ENCODE data around the gene ITGB6.

ITGB6 gene

GRCh38 chr2:160108646-160109045 lies 91.4 kb downstream of the ITGB6 start:
- Histone ChIP-seq H3K36me3 (ENCODE audit: insufficient read depth, low read length) (no peaks in the 10 kb centered on the region), H3K4me1 (ENCODE audit: insufficient read depth, low read length) (peaks cover 8% of the 10 kb centered on the region), H3K4me2 (ENCODE audit: insufficient read depth, low read length) (no peak overlapping the region), H3K27me3 (ENCODE audit: insufficient read depth, low read length, poor library complexity) (no peaks in the 10 kb centered on the region), H3K9ac (ENCODE audit: low read depth, low read length) (no peak overlapping the region), H4K20me1 (ENCODE audit: insufficient read depth, low read length) (no peaks in the 10 kb centered on the region), H3K9me3 (ENCODE audit: insufficient read depth, low read length, severe bottlenecking) (no peaks in the 10 kb centered on the region), H3K4me3 (ENCODE audit: low read depth in 1 of 2, low read length in 2 of 2) (no peak overlapping the region), H3K79me2 (ENCODE audit: insufficient read depth, low read length) (no peaks in the 10 kb centered on the region), H3K27ac (ENCODE audit: low read length) (no peak overlapping the region), H2AFZ (ENCODE audit: low read depth, low read length) (no peak overlapping the region)
- TF ChIP-seq, protein P1, sequence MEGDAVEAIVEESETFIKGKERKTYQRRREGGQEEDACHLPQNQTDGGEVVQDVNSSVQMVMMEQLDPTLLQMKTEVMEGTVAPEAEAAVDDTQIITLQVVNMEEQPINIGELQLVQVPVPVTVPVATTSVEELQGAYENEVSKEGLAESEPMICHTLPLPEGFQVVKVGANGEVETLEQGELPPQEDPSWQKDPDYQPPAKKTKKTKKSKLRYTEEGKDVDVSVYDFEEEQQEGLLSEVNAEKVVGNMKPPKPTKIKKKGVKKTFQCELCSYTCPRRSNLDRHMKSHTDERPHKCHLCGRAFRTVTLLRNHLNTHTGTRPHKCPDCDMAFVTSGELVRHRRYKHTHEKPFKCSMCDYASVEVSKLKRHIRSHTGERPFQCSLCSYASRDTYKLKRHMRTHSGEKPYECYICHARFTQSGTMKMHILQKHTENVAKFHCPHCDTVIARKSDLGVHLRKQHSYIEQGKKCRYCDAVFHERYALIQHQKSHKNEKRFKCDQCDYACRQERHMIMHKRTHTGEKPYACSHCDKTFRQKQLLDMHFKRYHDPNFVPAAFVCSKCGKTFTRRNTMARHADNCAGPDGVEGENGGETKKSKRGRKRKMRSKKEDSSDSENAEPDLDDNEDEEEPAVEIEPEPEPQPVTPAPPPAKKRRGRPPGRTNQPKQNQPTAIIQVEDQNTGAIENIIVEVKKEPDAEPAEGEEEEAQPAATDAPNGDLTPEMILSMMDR (IDR thresholded peaks at IDR 0.05; ENCODE audit: borderline replicate concordance, extremely low read depth, low read length, poor library complexity, severe bottlenecking): no peak
- TF ChIP-seq EZH2 (IDR thresholded peaks at IDR 0.05; ENCODE audit: borderline replicate concordance, low read depth, low read length, severe bottlenecking): no peak
- no peak for DNase-seq
- ATAC-seq (ENCODE audit: insufficient read depth, low read depth): no peak

DNA sequence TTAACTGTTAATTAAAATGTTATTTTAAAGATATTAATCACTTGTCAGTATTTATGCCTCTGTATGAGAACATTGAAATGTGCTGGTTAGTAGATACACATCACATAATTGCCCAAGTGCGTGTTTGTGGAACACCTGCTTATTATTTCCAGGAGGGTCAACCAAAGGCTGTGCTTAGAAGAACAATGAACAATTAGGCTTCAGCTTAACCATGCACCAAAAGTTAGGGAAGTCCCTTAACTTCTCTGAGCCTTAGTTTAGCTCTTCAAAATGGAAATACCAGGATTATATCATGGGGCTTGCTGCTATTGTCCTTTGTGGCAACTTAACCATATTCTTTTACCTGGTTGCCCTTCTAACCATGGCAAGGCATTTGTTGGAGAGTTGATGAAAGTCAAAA lies 94.7 kb downstream of the ITGB6 start:
- no peak for ATAC-seq (ENCODE audit: insufficient read depth, low read depth)
- H3K4me1 ChIP-seq (ENCODE audit: insufficient read depth, low read length): peaks cover 4% of the 10 kb centered on the region
- TF ChIP-seq EZH2 (IDR thresholded peaks at IDR 0.05; ENCODE audit: borderline replicate concordance, low read depth, low read length, severe bottlenecking): no peak
- TF ChIP-seq, protein P1 (IDR thresholded peaks at IDR 0.05; ENCODE audit: borderline replicate concordance, extremely low read depth, low read length, poor library complexity, severe bottlenecking): no peak

GRCh38 chr2:160104115-160104514 lies 96.0 kb downstream of the ITGB6 start:
- no peak for TF ChIP-seq EZH2 (IDR thresholded peaks at IDR 0.05; ENCODE audit: borderline replicate concordance, low read depth, low read length, severe bottlenecking)
- TF ChIP-seq, protein P1 (IDR thresholded peaks at IDR 0.05; ENCODE audit: borderline replicate concordance, extremely low read depth, low read length, poor library complexity, severe bottlenecking): no peak
- no peak overlapping the region for H2AFZ ChIP-seq (ENCODE audit: low read depth, low read length)
- DNase-seq: no peak
- H3K9ac ChIP-seq (ENCODE audit: low read depth, low read length): no peak overlapping the region
- no peak overlapping the region for H3K4me3 ChIP-seq (ENCODE audit: low read depth in 1 of 2, low read length in 2 of 2)
- H3K27me3 ChIP-seq (ENCODE audit: insufficient read depth, low read length, poor library complexity): no peaks in the 10 kb centered on the region
- H3K36me3 ChIP-seq (ENCODE audit: insufficient read depth, low read length): no peaks in the 10 kb centered on the region
- H3K79me2 ChIP-seq (ENCODE audit: insufficient read depth, low read length): no peaks in the 10 kb centered on the region
- H4K20me1 ChIP-seq (ENCODE audit: insufficient read depth, low read length): no peaks in the 10 kb centered on the region
- ATAC-seq (ENCODE audit: insufficient read depth, low read depth): no peak
- H3K4me2 ChIP-seq (ENCODE audit: insufficient read depth, low read length): no peak overlapping the region
- no peak overlapping the region for H3K27ac ChIP-seq (ENCODE audit: low read length)
- H3K9me3 ChIP-seq (ENCODE audit: insufficient read depth, low read length, severe bottlenecking): no peaks in the 10 kb centered on the region
- H3K4me1 ChIP-seq (ENCODE audit: insufficient read depth, low read length): no peaks in the 10 kb centered on the region

More for the DNA sequence above, 94.7 kb downstream of the ITGB6 start:
- Histone ChIP-seq H3K27me3 (ENCODE audit: insufficient read depth, low read length, poor library complexity) (no peaks in the 10 kb centered on the region), H3K4me3 (ENCODE audit: low read depth in 1 of 2, low read length in 2 of 2) (no peak overlapping the region), H3K79me2 (ENCODE audit: insufficient read depth, low read length) (no peaks in the 10 kb centered on the region), H4K20me1 (ENCODE audit: insufficient read depth, low read length) (no peaks in the 10 kb centered on the region), H3K27ac (ENCODE audit: low read length) (no peak overlapping the region), H3K4me2 (ENCODE audit: insufficient read depth, low read length) (no peak overlapping the region), H2AFZ (ENCODE audit: low read depth, low read length) (no peak overlapping the region), H3K36me3 (ENCODE audit: insufficient read depth, low read length) (no peaks in the 10 kb centered on the region), H3K9ac (ENCODE audit: low read depth, low read length) (no peak overlapping the region), H3K9me3 (ENCODE audit: insufficient read depth, low read length, severe bottlenecking) (no peaks in the 10 kb centered on the region)
- DNase-seq: no peak

GRCh38 chr2:160097326-160097725 lies 102.7 kb downstream of the ITGB6 start:
- no peak overlapping the region for H3K27ac ChIP-seq (ENCODE audit: low read length)
- no peaks in the 10 kb centered on the region for H3K79me2 ChIP-seq (ENCODE audit: insufficient read depth, low read length)
- H3K27me3 ChIP-seq (ENCODE audit: insufficient read depth, low read length, poor library complexity): no peaks in the 10 kb centered on the region
- TF ChIP-seq EZH2 (IDR thresholded peaks at IDR 0.05; ENCODE audit: borderline replicate concordance, low read depth, low read length, severe bottlenecking): no peak
- TF ChIP-seq, protein P1 (IDR thresholded peaks at IDR 0.05; ENCODE audit: borderline replicate concordance, extremely low read depth, low read length, poor library complexity, severe bottlenecking): no peak
- H2AFZ ChIP-seq (ENCODE audit: low read depth, low read length): no peak overlapping the region
- no peak overlapping the region for H3K4me2 ChIP-seq (ENCODE audit: insufficient read depth, low read length)
- DNase-seq (no peak), ATAC-seq (ENCODE audit: insufficient read depth, low read depth) (no peak)
- no peak overlapping the region for H3K4me3 ChIP-seq (ENCODE audit: low read depth in 1 of 2, low read length in 2 of 2)
- H3K9me3 ChIP-seq (ENCODE audit: insufficient read depth, low read length, severe bottlenecking): peaks cover 13% of the 10 kb centered on the region
- H4K20me1 ChIP-seq (ENCODE audit: insufficient read depth, low read length): no peaks in the 10 kb centered on the region
- no peaks in the 10 kb centered on the region for H3K36me3 ChIP-seq (ENCODE audit: insufficient read depth, low read length)
- H3K9ac ChIP-seq (ENCODE audit: low read depth, low read length): no peak overlapping the region
- H3K4me1 ChIP-seq (ENCODE audit: insufficient read depth, low read length): no peaks in the 10 kb centered on the region
